Measurements from ENCODE around the gene IRF2BP2. TPM values are rescaled to one million over a fixed set of nuclear protein-coding genes. Genes with fewer than 3 reads are reported as not detected.

The IRF2BP2 gene
- total and polyA plus RNA-seq, 11 donors, result 36.1 to 126 (median 80.1) TPM

- TF ChIP-seq POLR2A (IDR thresholded peaks at IDR 0.05) (peak in 1 of 2 donors; percentile 18), CTCF (IDR thresholded peaks at IDR 0.05) (no peak)
- peaks cover 8 to 48% (median 29%) of the 10 kb centered on the region in 12 donors for H3K4me1 ChIP-seq
- intact Hi-C loops (cut with DNase I), result loop anchor here in 7 of 10 donors (1.0 to 10.0 kb wide), 7 partner anchors 72 to 473 kb away; no protein-coding TSS in a partner anchor
Measured at GRCh38 chr1:234608911-234609690, 877 bp downstream of the IRF2BP2 start.

GRCh38 chr1:234608025-234608910, 1.7 kb downstream of the IRF2BP2 start:
- intact Hi-C loops (cut with DNase I), result loop anchor here in 7 of 10 donors (1.0 to 10.0 kb wide), 7 partner anchors 71 to 474 kb away; no protein-coding TSS in a partner anchor
- 0 to 1% (median 0%) methylated on average over 26 to 68 of the region's 68 CpGs for WGBS, 4 donors
- TF ChIP-seq POLR2A (IDR thresholded peaks at IDR 0.05) (peak in 1 of 2 donors; percentile 40), CTCF (IDR thresholded peaks at IDR 0.05) (no peak)
- Histone ChIP-seq H3K36me3 (peaks cover 3 to 54% (median 34%) of the 10 kb centered on the region in 9 donors), H3K4me1 (peaks cover 10 to 48% (median 28%) of the 10 kb centered on the region in 12 donors), H3K4me3 (peak overlapping the region; percentile 64 to 95 (median 85)), H3K27me3 (no peaks in the 10 kb centered on the region), H3K9me3 (no peaks in the 10 kb centered on the region), H3K27ac (peak overlapping the region; percentile 88 to 100 (median 99))
- ATAC-seq (peak; percentile 29 to 55 (median 50)), DNase-seq (peak; percentile 78 to 87 (median 83))

More at GRCh38 chr1:234608911-234609690, 877 bp downstream of the IRF2BP2 start:
- peak overlapping the region; percentile 88 to 100 (median 99) for H3K27ac ChIP-seq
- ATAC-seq (no peak), DNase-seq (peak; percentile 38 to 81 (median 50))
- 0 to 1% (median 1%) methylated on average over 12 to 114 of the region's 121 CpGs for WGBS, 4 donors
- peaks cover 3 to 45% (median 27%) of the 10 kb centered on the region in 9 donors for H3K36me3 ChIP-seq
- peak overlapping the region; percentile 64 to 95 (median 85) for H3K4me3 ChIP-seq
- no peaks in the 10 kb centered on the region for H3K9me3 ChIP-seq
- H3K27me3 ChIP-seq, result no peaks in the 10 kb centered on the region

GRCh38 chr1:234607109-234608024, 2.6 kb downstream of the IRF2BP2 start:
- TF ChIP-seq POLR2A (IDR thresholded peaks at IDR 0.05) (no peak), CTCF (IDR thresholded peaks at IDR 0.05) (peak in 5 of 12 donors; percentile 7 to 38 (median 15))
- no peaks in the 10 kb centered on the region for H3K9me3 ChIP-seq
- peak overlapping the region; percentile 88 to 100 (median 99) for H3K27ac ChIP-seq
- peak in 4 of 5 donors; percentile 39 to 72 (median 48) for DNase-seq
- H3K36me3 ChIP-seq, result peaks cover 3 to 59% (median 36%) of the 10 kb centered on the region in 9 donors
- intact Hi-C loops (cut with DNase I), result loop anchor here in 8 of 10 donors (1.0 to 10.0 kb wide), 9 partner anchors 70 to 475 kb away; no protein-coding TSS in a partner anchor
- WGBS, 4 donors, result 1 to 3% (median 1%) methylated on average over 18 to 22 of the region's 22 CpGs
- ATAC-seq, result peak in 1 of 4 donors; percentile 1
- H3K4me1 ChIP-seq, result peaks cover 12 to 48% (median 29%) of the 10 kb centered on the region in 12 donors
- H3K27me3 ChIP-seq, result no peaks in the 10 kb centered on the region
- peak overlapping the region; percentile 64 to 95 (median 85) for H3K4me3 ChIP-seq
